CD4-positive, alpha-beta T cell treated with Interleukin-1 beta for 1 hour (primary cell): ENCODE measurements around the gene ABCA8.

Experiments
- DNase-seq, 2 donors: peaks; one replicate each; pipeline ENCODE4 v3.0.0-alpha.2; 2020 to 2022

The ABCA8 gene

GRCh38 chr17:68943123-68943811, 11.9 kb downstream of the ABCA8 start:
- no peak for DNase-seq

DNA sequence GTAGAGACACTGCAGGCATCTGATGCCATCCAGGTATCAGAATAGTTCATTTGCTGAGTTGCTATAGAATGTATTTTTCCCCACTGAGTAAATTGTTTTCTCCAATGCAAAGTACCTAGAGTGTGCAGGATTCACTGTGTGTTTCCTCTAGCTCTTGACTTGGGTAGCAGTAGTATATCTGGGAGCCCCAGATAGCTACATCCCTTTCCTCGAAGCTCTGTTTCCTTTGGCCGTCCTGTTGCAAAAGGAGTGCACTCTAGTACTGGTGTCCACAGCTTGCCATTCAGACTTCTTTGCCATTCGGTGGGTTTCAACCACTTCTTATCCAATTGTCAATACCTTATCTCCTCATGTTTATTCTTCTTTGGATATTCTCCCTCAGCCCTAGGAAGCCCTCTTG, 12.8 kb downstream of the ABCA8 start:
- DNase-seq, result no peak

- DNase-seq, result no peak
Measured at GRCh38 chr17:68941761-68942160, 13.4 kb downstream of the ABCA8 start.

GRCh38 chr17:68939195-68939594, 16.0 kb downstream of the ABCA8 start:
- no peak for DNase-seq

DNA sequence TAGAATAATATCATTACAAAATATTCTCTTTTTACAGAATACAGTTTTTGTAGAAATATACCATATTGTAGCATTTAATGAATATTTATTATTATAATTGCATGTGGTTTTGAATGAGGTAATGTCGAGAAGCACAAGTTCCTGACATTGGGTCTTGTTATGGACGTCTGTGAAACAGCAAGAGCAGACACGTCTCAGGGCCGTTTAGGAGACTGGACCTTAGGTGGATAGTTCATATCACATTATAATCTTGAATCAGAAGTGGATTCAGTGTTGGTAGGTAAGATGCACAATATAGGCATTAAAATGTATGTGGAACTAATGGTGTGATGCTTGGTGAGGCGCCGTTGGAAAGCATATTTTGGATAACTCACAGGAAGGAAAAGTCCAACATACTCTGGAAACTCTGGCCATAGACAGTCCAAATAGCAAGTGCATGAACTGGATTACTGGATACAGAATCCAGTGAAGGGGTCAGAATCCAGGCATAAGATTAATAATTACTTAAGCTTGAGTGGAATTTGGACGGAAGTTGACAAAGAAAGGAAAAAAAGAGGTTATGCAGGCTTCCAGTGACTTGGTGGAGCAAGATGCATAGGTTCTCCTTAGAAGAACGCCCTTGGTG, 17.2 kb downstream of the ABCA8 start:
- no peak for DNase-seq

GRCh38 chr17:68927516-68927915, 27.7 kb downstream of the ABCA8 start:
- DNase-seq, result no peak

DNA sequence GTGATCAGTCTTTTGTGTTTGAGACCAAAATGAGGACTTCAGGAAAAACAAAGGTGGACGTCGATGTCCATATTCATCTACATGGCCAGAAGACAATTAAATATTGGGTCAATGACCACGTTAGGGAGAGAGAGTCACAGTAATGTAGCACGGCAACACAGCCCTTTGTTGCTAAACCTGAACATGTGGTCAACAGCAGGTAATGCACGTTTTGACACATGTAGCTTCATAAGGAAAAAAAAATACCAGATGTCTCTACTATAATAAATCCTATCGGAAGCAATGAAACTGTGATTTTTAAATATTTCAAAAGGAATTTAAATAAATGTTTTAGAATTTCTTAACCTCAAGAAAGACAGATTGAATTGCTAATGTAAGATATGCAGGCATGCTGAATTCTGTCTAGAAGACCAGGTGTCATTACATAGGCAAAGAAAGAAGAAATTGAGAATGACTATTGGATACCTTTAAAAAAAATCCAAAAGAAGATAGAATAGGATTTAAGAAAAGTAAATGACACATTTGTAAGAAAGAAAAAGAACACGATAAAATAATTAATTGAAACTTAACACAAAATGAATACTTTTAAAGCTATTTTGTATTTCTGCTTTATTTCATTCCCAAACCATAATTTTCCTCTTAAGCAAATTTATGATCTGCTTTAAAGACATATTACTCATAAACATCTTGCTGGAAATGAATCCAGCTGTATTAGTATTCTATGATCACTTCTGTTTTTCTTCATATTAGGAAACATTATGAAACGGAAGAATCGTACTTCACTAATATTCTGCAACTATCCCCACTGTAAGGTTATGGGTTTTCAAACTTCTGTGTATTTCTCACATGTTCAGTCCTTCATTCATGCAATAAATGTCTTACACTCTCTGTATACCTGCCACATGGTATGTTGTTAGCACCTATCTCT, 30.1 kb downstream of the ABCA8 start:
- no peak for DNase-seq

DNA sequence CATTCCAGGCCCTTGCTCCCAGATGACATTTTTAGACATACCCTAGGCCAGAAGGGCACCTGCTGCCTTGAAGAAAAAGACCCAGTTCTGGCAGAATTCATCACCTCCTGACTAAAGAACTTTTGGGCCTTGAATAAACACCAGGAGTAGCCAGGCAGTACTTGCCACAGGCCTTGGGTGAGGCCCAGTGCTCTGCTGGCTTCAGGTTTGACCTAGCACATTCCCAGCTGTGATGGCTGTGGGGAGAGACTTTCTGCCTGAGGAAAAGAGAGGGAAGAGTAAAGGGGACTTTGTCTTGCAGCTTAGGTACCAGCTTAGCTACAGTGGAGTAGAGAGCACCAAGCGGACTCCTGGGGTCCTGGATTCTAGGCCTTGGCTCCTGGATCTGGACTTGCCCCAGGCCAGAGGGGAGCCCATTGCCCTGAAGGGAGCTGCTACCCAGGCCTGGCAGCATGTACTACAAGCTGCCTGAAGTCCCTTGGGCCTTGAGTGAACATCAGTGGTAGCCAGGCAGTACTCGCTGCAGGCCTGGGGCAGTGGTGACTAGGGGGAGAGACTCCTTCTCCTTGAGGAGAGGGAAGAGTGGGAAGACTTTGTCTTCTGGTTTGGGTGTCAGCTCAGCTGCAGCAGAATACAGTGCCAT, 44.3 kb downstream of the ABCA8 start:
- DNase-seq, result no peak

DNA sequence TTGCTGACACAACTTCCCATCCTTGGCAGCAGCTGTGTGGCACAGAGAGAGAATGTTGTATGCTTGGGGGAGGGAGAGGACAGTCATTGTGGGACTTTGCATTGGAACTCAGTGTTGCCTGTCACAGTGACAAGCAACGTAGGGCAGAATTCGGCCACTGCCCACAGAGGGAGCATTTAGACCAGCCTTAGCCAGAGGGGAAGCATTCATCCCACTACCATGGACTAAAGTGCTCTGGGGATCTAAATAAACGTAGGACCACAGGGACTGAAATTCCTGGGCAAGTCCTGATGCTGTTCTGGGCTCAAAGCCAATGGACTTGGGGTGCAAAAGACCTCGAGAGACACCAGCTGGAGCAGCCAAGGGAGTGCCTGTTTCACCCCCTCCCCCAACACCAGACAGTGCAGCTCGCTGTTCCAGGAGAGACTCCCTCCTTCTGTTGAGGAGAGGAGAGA, 44.9 kb downstream of the ABCA8 start:
- no peak for DNase-seq

DNA sequence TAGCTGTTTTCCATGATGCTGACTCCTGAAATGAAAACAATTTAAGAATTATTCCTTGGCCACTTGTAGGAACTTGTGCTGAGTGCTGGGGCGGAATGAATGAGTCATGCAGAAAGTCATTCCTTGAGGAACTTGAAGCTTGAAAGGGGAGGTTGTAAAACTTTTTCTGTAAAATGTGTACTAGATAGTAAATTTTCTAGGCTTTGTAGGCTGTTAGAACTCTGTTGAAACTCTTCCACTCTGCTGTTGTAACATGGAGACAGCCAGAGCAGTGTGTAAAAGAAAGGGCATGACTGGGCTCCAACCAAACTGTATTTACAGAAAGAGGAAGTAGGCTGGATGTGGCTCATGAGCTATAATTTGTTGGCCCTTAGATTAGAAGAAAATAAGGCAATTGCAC, 46.1 kb downstream of the ABCA8 start:
- no peak for DNase-seq

GRCh38 chr17:68908045-68908444, 47.1 kb downstream of the ABCA8 start:
- no peak for DNase-seq

DNA sequence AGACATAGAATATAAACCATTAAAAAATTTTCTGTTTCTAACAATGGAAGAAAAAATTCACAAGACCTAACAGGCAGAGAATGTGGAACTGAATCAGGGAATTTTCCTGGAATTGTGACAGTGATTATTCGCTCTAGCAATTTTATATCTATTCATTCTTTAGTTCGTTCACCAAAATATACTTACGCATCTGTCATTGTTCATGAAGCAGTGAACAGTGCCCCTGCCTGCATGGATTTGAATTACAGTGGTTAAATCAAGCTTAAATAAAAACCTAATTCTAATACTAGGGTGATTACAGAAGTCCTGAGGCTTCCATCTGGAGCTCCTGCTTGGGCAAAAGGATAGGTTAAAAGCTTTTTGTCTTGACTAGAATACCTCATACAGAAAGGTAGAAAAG, 48.6 kb downstream of the ABCA8 start:
- no peak for DNase-seq

DNA sequence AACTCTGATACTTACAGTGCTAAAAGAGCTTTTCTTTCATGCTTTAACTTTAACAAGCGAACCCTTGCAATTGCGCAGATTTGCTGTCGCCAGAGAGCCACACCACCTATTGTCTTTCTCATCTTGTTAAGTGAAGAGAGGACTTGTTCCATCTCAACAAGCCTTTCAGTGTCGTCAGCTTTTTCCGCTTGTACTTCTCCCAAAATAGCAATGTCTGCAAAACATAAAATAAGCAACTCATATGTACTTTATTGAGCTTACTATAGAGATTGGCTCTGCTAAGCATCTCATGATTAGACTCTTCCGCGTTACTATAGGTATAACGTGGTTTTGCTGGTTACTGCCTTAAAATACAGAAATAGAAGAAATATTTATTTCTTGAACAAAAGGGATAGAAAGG, 51.9 kb downstream of the ABCA8 start:
- no peak for DNase-seq

- DNase-seq, result no peak
Measured at GRCh38 chr17:68897557-68897956, 57.6 kb downstream of the ABCA8 start.

GRCh38 chr17:68892658-68893057, 62.5 kb downstream of the ABCA8 start:
- no peak for DNase-seq

- DNase-seq, result no peak
Measured at GRCh38 chr17:68892193-68892592, 63.0 kb downstream of the ABCA8 start.

DNA sequence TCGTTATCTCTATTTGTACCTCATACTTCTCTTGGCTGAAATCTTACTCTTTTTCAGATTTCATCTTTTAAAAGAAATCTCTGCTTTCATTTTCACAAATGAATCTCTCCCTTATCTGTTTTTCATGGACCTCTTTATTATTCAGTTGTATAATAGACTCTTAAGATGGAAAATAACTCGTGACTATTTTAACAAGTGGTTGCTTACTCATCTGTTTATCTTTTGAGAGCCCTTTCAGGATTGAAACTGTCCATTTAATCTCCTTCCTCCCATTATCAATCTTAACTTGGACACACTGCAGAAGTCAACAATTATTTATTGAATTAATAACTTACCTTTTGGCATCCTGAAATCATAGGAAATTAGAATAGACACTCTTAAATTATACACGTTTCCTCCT, 68.8 kb downstream of the ABCA8 start:
- no peak for DNase-seq

DNA sequence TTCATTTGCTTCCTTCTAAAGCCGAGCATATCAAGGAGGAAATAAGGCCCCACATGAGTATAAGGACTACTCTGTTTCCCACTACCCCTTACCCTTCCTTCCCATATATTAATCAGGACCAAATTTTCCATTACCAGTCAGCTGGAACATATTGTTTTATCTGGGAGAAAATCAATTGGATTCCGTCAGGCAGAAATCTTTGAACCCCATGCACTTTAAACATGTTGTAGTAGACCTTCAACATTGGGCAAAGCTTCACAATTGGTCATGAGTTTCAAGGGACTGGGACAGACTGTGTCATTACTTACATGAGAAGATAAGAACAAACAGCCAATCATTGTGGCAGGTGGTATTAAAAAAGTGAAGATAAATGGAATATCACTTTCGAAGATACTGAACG, 70.3 kb downstream of the ABCA8 start:
- no peak for DNase-seq

GRCh38 chr17:68878226-68878885, 76.8 kb downstream of the ABCA8 start:
- DNase-seq, result no peak

DNA sequence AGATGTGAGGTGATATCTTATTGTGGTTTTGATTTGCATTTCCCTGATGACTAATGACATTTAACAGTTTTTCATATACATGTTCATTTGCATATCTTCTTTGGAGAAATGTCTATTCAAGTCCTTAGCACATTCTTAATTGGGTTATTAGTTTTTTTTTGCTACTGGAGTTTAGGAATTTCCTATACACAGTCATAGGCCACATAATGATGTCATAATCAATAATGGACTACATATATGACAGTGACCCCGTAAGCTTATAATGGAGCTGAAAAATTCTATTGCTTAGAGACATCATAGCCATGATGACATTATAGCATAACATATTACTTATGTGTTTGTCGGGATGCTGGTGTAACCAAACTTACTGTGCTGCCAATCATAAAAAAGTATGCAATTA, 83.7 kb downstream of the ABCA8 start:
- no peak for DNase-seq

DNA sequence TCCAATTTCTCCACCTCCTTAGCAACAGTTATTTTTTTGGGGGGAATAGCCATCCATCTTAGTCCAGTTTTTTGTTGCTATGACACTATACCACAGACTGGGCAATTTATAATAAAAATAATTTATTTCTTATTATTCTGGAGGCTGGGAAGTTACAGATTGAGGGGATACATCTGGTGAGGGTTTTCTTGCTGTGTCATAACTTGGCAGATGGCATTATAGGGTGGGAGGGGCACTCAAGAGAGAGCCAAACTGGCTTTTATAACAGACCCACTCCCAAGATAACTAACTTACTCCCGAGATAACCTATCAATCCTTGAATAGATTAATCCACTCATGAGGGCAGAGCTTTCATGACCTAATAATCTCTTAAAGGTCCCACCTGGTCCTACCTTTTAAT, 84.2 kb downstream of the ABCA8 start:
- no peak for DNase-seq

- no peak for DNase-seq
Measured at GRCh38 chr17:68870161-68870826, 84.9 kb downstream of the ABCA8 start.
